ENCODE measurements around the gene ADAMTS13.

GRCh38 chr9:133472277-133472645, 50.1 kb downstream of the ADAMTS13 start:
- TF ChIP-seq, protein P1, sequence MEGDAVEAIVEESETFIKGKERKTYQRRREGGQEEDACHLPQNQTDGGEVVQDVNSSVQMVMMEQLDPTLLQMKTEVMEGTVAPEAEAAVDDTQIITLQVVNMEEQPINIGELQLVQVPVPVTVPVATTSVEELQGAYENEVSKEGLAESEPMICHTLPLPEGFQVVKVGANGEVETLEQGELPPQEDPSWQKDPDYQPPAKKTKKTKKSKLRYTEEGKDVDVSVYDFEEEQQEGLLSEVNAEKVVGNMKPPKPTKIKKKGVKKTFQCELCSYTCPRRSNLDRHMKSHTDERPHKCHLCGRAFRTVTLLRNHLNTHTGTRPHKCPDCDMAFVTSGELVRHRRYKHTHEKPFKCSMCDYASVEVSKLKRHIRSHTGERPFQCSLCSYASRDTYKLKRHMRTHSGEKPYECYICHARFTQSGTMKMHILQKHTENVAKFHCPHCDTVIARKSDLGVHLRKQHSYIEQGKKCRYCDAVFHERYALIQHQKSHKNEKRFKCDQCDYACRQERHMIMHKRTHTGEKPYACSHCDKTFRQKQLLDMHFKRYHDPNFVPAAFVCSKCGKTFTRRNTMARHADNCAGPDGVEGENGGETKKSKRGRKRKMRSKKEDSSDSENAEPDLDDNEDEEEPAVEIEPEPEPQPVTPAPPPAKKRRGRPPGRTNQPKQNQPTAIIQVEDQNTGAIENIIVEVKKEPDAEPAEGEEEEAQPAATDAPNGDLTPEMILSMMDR (IDR thresholded peaks at IDR 0.05): no peak
- no peak for TF ChIP-seq POLR2A (IDR thresholded peaks at IDR 0.05)

Data from Peyer's patch (tissue), 4 donors.